A549 (cell line): ENCODE results near the gene TAS2R39.

Experiments used
- RFX5 ChIP-seq: fragments of 450-650 bp; IDR thresholded peaks from 2 replicates; pipeline ENCODE4 v1.7.1; 2014; ENCODE audit warnings: antibody characterized with exemption, mild to moderate bottlenecking, moderate library complexity
- TF ChIP-seq, protein P1 (sequence below): fragments of >200 bp; sonication (Bioruptor Twin); formaldehyde crosslinking; IDR thresholded peaks from 3 replicates; pipeline ENCODE4 v1.5.1; 2016

DNA sequence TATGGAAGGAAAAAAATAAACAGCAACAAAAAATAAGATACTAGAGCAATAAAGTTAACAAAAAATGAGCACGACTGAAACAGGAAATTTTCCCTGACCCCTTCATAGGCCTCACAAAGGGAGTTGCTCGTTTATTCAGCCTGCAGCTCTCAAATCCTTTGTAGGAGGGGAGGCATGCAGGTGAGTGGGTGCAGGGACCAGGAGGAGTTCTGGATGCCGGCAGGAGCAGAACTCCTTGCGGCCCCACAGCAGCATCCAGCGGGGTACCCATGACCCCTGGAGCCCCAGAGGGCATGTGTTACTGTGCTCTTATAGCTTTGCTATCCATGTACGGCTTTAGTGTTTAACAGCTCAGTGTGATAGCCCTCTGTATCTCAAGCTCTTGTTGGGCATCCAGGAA, 5.8 kb downstream of the TAS2R39 start:
- TF ChIP-seq, protein P1, sequence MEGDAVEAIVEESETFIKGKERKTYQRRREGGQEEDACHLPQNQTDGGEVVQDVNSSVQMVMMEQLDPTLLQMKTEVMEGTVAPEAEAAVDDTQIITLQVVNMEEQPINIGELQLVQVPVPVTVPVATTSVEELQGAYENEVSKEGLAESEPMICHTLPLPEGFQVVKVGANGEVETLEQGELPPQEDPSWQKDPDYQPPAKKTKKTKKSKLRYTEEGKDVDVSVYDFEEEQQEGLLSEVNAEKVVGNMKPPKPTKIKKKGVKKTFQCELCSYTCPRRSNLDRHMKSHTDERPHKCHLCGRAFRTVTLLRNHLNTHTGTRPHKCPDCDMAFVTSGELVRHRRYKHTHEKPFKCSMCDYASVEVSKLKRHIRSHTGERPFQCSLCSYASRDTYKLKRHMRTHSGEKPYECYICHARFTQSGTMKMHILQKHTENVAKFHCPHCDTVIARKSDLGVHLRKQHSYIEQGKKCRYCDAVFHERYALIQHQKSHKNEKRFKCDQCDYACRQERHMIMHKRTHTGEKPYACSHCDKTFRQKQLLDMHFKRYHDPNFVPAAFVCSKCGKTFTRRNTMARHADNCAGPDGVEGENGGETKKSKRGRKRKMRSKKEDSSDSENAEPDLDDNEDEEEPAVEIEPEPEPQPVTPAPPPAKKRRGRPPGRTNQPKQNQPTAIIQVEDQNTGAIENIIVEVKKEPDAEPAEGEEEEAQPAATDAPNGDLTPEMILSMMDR, result no peak
- TF ChIP-seq RFX5, result no peak
